Endothelial cell of umbilical vein (primary cell): ENCODE data around the gene DCP2. TPM values are rescaled to one million over a fixed set of nuclear protein-coding genes. Genes with fewer than 3 reads are reported as not detected.

Source experiments
- BruUV-seq: library from RNA; stranded (reverse); fragments of 400-500 nt; replicated peaks from 2 replicates; lab custom pipeline; 2021; lab: Mats Ljungman, UMichigan
- CTCF ChIA-PET: fragments of 300-600, 350-600 bp; sonication (Branson Sonifier 250); formaldehyde crosslinking; loops from one replicate; lab custom pipeline; 2021; ENCODE audit warnings: antibody characterized with exemption, inconsistent platforms; lab: Charles Lee
- POLR2A ChIA-PET: fragments of 300-600, 350-600 bp; sonication (Branson Sonifier 250); formaldehyde crosslinking; loops from one replicate; lab custom pipeline; 2021; ENCODE audit warnings: antibody characterized with exemption, inconsistent platforms; lab: Charles Lee
- DNase-seq: peaks from one replicate; pipeline ENCODE4 v3.0.0-alpha.2; 2011; ENCODE audit warnings: low read depth, low spot score
- FAIRE-seq: peaks from 2 replicates; lab custom pipeline; 2011; peaks lifted over from hg19 to GRCh38; lab: Jason Lieb, UNC
- H2AFZ ChIP-seq: 2 replicates; pipeline ENCODE4 v1.6.0; 2012; ENCODE audit warnings: low read depth, low read length, control low read depth, inconsistent platforms
- H3K27ac ChIP-seq: 2 replicates; pipeline ENCODE4 v1.5.1; 2011; ENCODE audit warnings: low read depth, mild to moderate bottlenecking, control low read depth, low read length, moderate library complexity; ENCODE audit not compliant: insufficient read depth
- H3K27me3 ChIP-seq, 2 experiments: 2 replicates each; pipeline versions ENCODE4 v1.6.0 to v1.6.1; 2011; ENCODE audit warnings: low read length in 2 of 2, mixed read lengths in 1 of 2; ENCODE audit not compliant: control insufficient read depth in 2 of 2, insufficient read depth in 2 of 2
- H3K36me3 ChIP-seq, 2 experiments: 2 replicates in 1 of 2; 3 replicates in 1 of 2; pipeline ENCODE4 v1.5.1; 2011; ENCODE audit warnings: low read length in 2 of 2, mild to moderate bottlenecking in 1 of 2, moderate library complexity in 1 of 2; ENCODE audit not compliant: control insufficient read depth in 2 of 2, insufficient read depth in 2 of 2; ENCODE audit errors: extremely low read depth in 1 of 2
- H3K4me1 ChIP-seq: 3 replicates; pipeline ENCODE4 v1.5.1; 2011; ENCODE audit warnings: mild to moderate bottlenecking, low read length; ENCODE audit not compliant: control insufficient read depth, insufficient read depth; ENCODE audit errors: extremely low read depth
- H3K4me2 ChIP-seq: 2 replicates; pipeline ENCODE4 v1.6.1; 2011; ENCODE audit warnings: low read length, control low read depth, mixed read lengths; ENCODE audit not compliant: insufficient read depth
- H3K4me3 ChIP-seq, 3 experiments: fragments of 200-600 bp in 1 of 3; sonication (generic), shearing (Covaris generic) in 1 of 3; replicated peaks in 1 of 3; 2 replicates each; pipeline ENCODE4 v1.5.1; 2011 to 2016; ENCODE audit warnings: control low read depth in 3 of 3, low read length in 3 of 3, mild to moderate bottlenecking in 2 of 3, inconsistent platforms in 1 of 3, low read depth in 1 of 3, moderate library complexity in 1 of 3; ENCODE audit not compliant: insufficient read depth in 1 of 3
- H3K79me2 ChIP-seq: 2 replicates; pipeline ENCODE4 v1.6.0; 2012; ENCODE audit warnings: low read length, inconsistent platforms; ENCODE audit not compliant: control insufficient read depth, insufficient read depth
- H3K9ac ChIP-seq: replicated peaks from 2 replicates; pipeline ENCODE3; 2011; ENCODE audit warnings: low read length, control low read depth; ENCODE audit not compliant: insufficient read depth; ENCODE audit errors: extremely low read depth
- H3K9me1 ChIP-seq: replicated peaks from 3 replicates; pipeline ENCODE4 v1.6.0; 2011; ENCODE audit warnings: mild to moderate bottlenecking, low read length; ENCODE audit not compliant: control insufficient read depth, insufficient read depth; ENCODE audit errors: extremely low read depth
- H3K9me3 ChIP-seq: replicated peaks from 2 replicates; pipeline ENCODE4 v1.5.1; 2012; ENCODE audit warnings: low read length, inconsistent platforms; ENCODE audit not compliant: control insufficient read depth, insufficient read depth
- H4K20me1 ChIP-seq: replicated peaks from 2 replicates; pipeline ENCODE3; 2011; ENCODE audit warnings: mild to moderate bottlenecking, low read length; ENCODE audit not compliant: control insufficient read depth, insufficient read depth; ENCODE audit errors: extremely low read depth
- CTCF ChIP-seq, 2 donors: IDR thresholded peaks; 1 replicate in 1 of 2; 2 replicates in 1 of 2; pipeline ENCODE4 v1.5.1; 2011; ENCODE audit warnings: low read length in 2 of 2, mild to moderate bottlenecking in 2 of 2, moderate library complexity in 2 of 2, control low read depth in 1 of 2, inconsistent platforms in 1 of 2, low read depth in 1 of 2; ENCODE audit not compliant: insufficient read depth in 1 of 2; ENCODE audit errors: extremely low read depth in 1 of 2
- EZH2 ChIP-seq: IDR thresholded peaks from 2 replicates; pipeline ENCODE4 v1.6.1; 2012; ENCODE audit warnings: borderline replicate concordance, low read depth, mild to moderate bottlenecking, moderate library complexity, low read length, inconsistent platforms; ENCODE audit not compliant: severe bottlenecking
- FOS ChIP-seq: IDR thresholded peaks from 2 replicates; pipeline ENCODE4 v1.6.1; 2011; ENCODE audit warnings: mild to moderate bottlenecking, low read length, moderate library complexity, borderline replicate concordance; ENCODE audit not compliant: insufficient read depth
- GATA2 ChIP-seq: IDR thresholded peaks from 2 replicates; pipeline ENCODE4 v1.7.0; 2011; ENCODE audit warnings: low read depth, mild to moderate bottlenecking, moderate library complexity, mixed read lengths, low read length; ENCODE audit not compliant: insufficient read length, insufficient read depth
- JUN ChIP-seq: IDR thresholded peaks from 2 replicates; pipeline ENCODE4 v1.6.1; 2011; ENCODE audit warnings: borderline replicate concordance, low read depth; ENCODE audit not compliant: insufficient read length, insufficient read depth
- MYC ChIP-seq: IDR thresholded peaks from one replicate; pipeline ENCODE4 v1.6.1; 2011; ENCODE audit warnings: mild to moderate bottlenecking, low read depth, low read length
- POLR2A ChIP-seq: IDR thresholded peaks from 2 replicates; pipeline ENCODE4 v1.6.1; 2012; ENCODE audit warnings: low read depth, mild to moderate bottlenecking, control low read depth, low read length
- POLR2AphosphoS5 ChIP-seq: IDR thresholded peaks from 2 replicates; pipeline ENCODE4 v1.6.1; 2012; ENCODE audit warnings: low read depth, mild to moderate bottlenecking, control low read depth, low read length, moderate library complexity; ENCODE audit not compliant: insufficient read depth
- dilution Hi-C: fragments of 300-500 bp; cut with MboI; formaldehyde crosslinking; loops from one replicate; pipeline ENCODE4 v1.15.0; 2019; ENCODE audit warnings: low sequenced_read_pairs; ENCODE audit not compliant: extremely low pct_ligation_motif_present
- intact Hi-C: fragments of 100-400 bp; cut with micrococcal nuclease; formaldehyde crosslinking; loops from one replicate; pipeline ENCODE4 v1.10.0; 2022
- polyA plus RNA-seq, 4 experiments: library from polyadenylated mRNA; depleted of rRNA in 3 of 4; stranded (reverse) in 3 of 4; unstranded in 1 of 4; fragments of >200 nt; gene quantifications; 2 replicates each; pipeline versions ENCODE4 v1.2.1 to v1.2.3, GENCODE V29; 2011 to 2012; ENCODE audit warnings: missing spikeins in 1 of 4
- total RNA-seq: library from RNA; stranded (reverse); gene quantifications from 2 replicates; pipeline ENCODE4 v1.2.3, GENCODE V29; 2021
- TF ChIP-seq, protein P1 (sequence below): IDR thresholded peaks from 2 replicates; pipeline ENCODE4 v1.6.1; 2011; ENCODE audit not compliant: insufficient read depth, insufficient read length

The DCP2 gene
- total and polyA plus RNA-seq, 2 donors (not counting 3 experiments of a cell fraction or from before 2014, with no cell fraction given) = 11.3 to 60.0 TPM

DNA sequence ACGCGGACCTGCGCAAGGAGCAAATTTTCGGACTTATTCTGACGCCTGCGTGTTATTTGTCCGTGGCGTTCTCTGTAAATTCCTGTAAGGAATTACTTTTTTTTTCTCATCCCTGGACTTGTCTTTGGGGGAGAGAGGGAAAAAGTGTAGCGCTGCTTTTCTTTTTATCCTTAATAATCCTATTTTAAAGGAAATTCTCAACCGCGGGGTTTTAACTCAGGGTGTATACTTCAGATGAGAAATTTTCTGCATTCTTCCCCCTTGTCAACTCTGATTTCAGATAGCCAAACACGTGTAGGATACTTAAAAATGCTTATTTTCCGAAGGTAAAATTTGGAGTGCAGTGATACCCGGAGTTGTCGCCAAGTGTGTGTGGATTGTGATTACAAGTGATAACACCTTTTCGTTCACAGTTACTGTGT, 853 bp downstream of the DCP2 start:
- peak overlapping the region; percentile 88 for H3K9ac ChIP-seq
- no peaks in the 10 kb centered on the region for H3K27me3 ChIP-seq
- ChIA-PET POLR2A (no interaction called here), CTCF (no interaction called here)
- H4K20me1 ChIP-seq = peaks cover 3% of the 10 kb centered on the region
- H2AFZ ChIP-seq = peak overlapping the region; percentile 63
- dilution Hi-C loops = no loop called here
- BruUV-seq = TSS peak; percentile 44
- H3K4me2 ChIP-seq = peak overlapping the region; percentile 99
- H3K4me3 ChIP-seq = peak overlapping the region; percentile 98 to 99 (median 99)
- H3K9me3 ChIP-seq = no peaks in the 10 kb centered on the region
- H3K9me1 ChIP-seq = no peaks in the 10 kb centered on the region
- H3K27ac ChIP-seq = peak overlapping the region; percentile 48
- no peaks in the 10 kb centered on the region for H3K36me3 ChIP-seq
- peak; percentile 48 for DNase-seq
- H3K4me1 ChIP-seq = peaks cover 21% of the 10 kb centered on the region
- intact Hi-C loops = loop anchor here (1.0 kb wide), 1 partner anchor 116 kb away; the partner anchor contains the start of gene SRP19
- no peak for FAIRE-seq
- no peak for TF ChIP-seq MYC
- no peak for TF ChIP-seq GATA2
- no peak for TF ChIP-seq EZH2
- no peak for TF ChIP-seq CTCF (IDR thresholded peaks at IDR 0.05; ENCODE audit: extremely low read depth in 1 of 2, insufficient read depth in 1 of 2, low read depth in 1 of 2, low read length in 2 of 2)
- TF ChIP-seq, protein P1, sequence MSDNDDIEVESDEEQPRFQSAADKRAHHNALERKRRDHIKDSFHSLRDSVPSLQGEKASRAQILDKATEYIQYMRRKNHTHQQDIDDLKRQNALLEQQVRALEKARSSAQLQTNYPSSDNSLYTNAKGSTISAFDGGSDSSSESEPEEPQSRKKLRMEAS = no peak
- TF ChIP-seq FOS = no peak
- no peak for TF ChIP-seq POLR2AphosphoS5
- no peak for TF ChIP-seq JUN
- TF ChIP-seq POLR2A = no peak
- peaks cover 58% of the 10 kb centered on the region for H3K79me2 ChIP-seq
